DND-41 (cell line): ENCODE measurements around the gene OPCML.

Experiments used
- ATAC-seq: fragments of 200-7000 bp; cut with Tn5 transposase; 3 replicates; pipeline ENCODE4 v1.9.1; 2021; ENCODE audit warnings: low read depth; ENCODE audit not compliant: insufficient read depth
- DNase-seq: peaks from one replicate; pipeline ENCODE4 v3.0.0-alpha.2; 2020
- H2AFZ ChIP-seq: 2 replicates; pipeline ENCODE4 v1.6.0; 2012; ENCODE audit warnings: low read depth, low read length
- H3K27ac ChIP-seq: 2 replicates; pipeline ENCODE4 v1.5.1; 2012; ENCODE audit warnings: low read length, inconsistent platforms
- H3K27me3 ChIP-seq: fragments of 200-600 bp; sonication (generic); 2 replicates; pipeline ENCODE4 v1.6.0; 2012; ENCODE audit warnings: low read length, mild to moderate bottlenecking, inconsistent platforms; ENCODE audit not compliant: insufficient read depth, poor library complexity
- H3K36me3 ChIP-seq: 2 replicates; pipeline ENCODE4 v1.5.1; 2012; ENCODE audit warnings: low read length, inconsistent platforms; ENCODE audit not compliant: insufficient read depth
- H3K4me1 ChIP-seq: 2 replicates; pipeline ENCODE4 v1.5.1; 2012; ENCODE audit warnings: mild to moderate bottlenecking, low read length; ENCODE audit not compliant: insufficient read depth
- H3K4me2 ChIP-seq: 2 replicates; pipeline ENCODE4 v1.6.0; 2012; ENCODE audit warnings: mild to moderate bottlenecking, moderate library complexity, low read length, inconsistent platforms; ENCODE audit not compliant: insufficient read depth
- H3K4me3 ChIP-seq, 2 experiments: fragments of 200-600 bp in 1 of 2; shearing (Covaris generic) in 1 of 2; 2 replicates each; pipeline ENCODE4 v1.5.1; 2012 to 2016; ENCODE audit warnings: inconsistent platforms in 2 of 2, low read length in 2 of 2, mild to moderate bottlenecking in 2 of 2, low read depth in 1 of 2, moderate library complexity in 1 of 2
- H3K79me2 ChIP-seq: 2 replicates; pipeline ENCODE4 v1.6.0; 2012; ENCODE audit warnings: low read length, inconsistent platforms; ENCODE audit not compliant: insufficient read depth
- H3K9ac ChIP-seq: 2 replicates; pipeline ENCODE4 v1.6.0; 2012; ENCODE audit warnings: low read depth, mild to moderate bottlenecking, inconsistent platforms, low read length, moderate library complexity
- H3K9me3 ChIP-seq: 2 replicates; pipeline ENCODE4 v1.5.1; 2012; ENCODE audit warnings: low read length, moderate library complexity, mild to moderate bottlenecking, inconsistent platforms; ENCODE audit not compliant: insufficient read depth, severe bottlenecking
- H4K20me1 ChIP-seq: 2 replicates; pipeline ENCODE4 v1.6.0; 2012; ENCODE audit warnings: low read length; ENCODE audit not compliant: insufficient read depth
- EZH2 ChIP-seq: IDR thresholded peaks from 3 replicates; pipeline ENCODE4 v1.6.1; 2012; ENCODE audit warnings: borderline replicate concordance, low read depth, mild to moderate bottlenecking, moderate library complexity, low read length, inconsistent platforms; ENCODE audit not compliant: severe bottlenecking
- TF ChIP-seq, protein P1 (sequence below): IDR thresholded peaks from 2 replicates; pipeline ENCODE4 v1.5.1; 2012; ENCODE audit warnings: borderline replicate concordance, low read length, moderate library complexity, mild to moderate bottlenecking; ENCODE audit not compliant: poor library complexity, severe bottlenecking; ENCODE audit errors: extremely low read depth

Gene OPCML

DNA sequence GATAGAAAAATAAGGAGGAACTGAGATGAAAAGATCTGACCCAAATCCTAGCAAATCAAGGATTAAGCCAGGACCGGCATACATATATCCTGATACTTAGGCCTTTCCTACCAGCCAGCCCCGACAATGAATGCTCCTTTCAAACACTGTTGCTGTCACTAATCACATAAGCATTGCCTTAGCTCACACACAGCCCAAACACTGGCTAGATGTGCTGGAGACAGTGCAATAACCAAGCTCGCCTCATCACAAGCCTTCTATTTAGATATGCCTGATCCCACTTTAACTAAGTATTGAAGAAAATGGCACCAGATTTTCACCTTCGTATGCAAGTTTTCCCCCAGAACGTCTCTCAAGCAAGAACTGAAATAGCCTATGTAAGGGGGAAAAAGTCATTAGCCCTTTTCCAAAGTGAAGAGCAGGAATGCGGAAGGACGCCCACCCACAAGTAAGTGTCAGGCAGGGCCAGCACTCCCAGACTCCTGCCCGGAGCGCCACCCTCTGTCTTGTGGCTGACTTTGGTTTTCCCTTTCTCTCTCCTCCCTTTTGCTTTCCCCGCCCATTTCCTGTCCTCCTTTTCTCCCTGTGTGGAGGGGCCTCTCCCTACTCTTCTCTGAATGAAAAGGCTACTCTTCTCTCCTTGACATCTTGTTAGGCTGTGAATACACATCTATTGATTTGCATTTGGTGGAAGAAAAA is 8.9 kb upstream of the OPCML start:
- Histone ChIP-seq H3K9me3 (no peaks in the 10 kb centered on the region), H3K27me3 (peaks cover 14% of the 10 kb centered on the region), H3K4me2 (no peak overlapping the region), H3K9ac (no peak overlapping the region), H3K27ac (no peak overlapping the region), H3K4me1 (no peaks in the 10 kb centered on the region), H2AFZ (no peak overlapping the region), H4K20me1 (no peaks in the 10 kb centered on the region), H3K4me3 (no peak overlapping the region), H3K36me3 (no peaks in the 10 kb centered on the region), H3K79me2 (no peaks in the 10 kb centered on the region)
- no peak for ATAC-seq
- TF ChIP-seq EZH2: no peak
- TF ChIP-seq, protein P1, sequence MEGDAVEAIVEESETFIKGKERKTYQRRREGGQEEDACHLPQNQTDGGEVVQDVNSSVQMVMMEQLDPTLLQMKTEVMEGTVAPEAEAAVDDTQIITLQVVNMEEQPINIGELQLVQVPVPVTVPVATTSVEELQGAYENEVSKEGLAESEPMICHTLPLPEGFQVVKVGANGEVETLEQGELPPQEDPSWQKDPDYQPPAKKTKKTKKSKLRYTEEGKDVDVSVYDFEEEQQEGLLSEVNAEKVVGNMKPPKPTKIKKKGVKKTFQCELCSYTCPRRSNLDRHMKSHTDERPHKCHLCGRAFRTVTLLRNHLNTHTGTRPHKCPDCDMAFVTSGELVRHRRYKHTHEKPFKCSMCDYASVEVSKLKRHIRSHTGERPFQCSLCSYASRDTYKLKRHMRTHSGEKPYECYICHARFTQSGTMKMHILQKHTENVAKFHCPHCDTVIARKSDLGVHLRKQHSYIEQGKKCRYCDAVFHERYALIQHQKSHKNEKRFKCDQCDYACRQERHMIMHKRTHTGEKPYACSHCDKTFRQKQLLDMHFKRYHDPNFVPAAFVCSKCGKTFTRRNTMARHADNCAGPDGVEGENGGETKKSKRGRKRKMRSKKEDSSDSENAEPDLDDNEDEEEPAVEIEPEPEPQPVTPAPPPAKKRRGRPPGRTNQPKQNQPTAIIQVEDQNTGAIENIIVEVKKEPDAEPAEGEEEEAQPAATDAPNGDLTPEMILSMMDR: no peak
- DNase-seq: no peak

DNA sequence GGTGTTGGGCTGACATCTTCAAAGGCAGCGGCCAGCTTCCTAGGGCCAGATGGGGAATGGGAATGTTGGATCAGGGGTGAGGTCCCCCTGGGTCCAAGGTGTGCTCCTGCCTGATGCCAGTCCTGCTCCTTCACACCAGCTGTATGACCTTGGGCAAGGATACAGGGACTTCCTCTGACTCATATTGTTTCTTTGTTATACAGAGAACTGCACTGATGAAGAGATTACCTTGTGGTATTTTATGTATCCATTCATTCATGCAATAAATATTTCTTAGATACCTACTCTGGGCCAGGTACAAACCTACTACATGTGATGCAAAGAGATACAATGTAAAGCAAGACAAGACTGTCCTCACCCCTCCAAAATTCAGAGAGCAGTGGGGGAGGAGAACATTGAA is 3.9 kb upstream of the OPCML start:
- Histone ChIP-seq H3K9me3 (no peaks in the 10 kb centered on the region), H3K4me2 (no peak overlapping the region), H3K79me2 (no peaks in the 10 kb centered on the region), H3K27ac (no peak overlapping the region), H3K4me3 (no peak overlapping the region), H3K9ac (no peak overlapping the region), H3K36me3 (no peaks in the 10 kb centered on the region), H3K27me3 (peaks cover 36% of the 10 kb centered on the region), H2AFZ (no peak overlapping the region), H4K20me1 (no peaks in the 10 kb centered on the region), H3K4me1 (no peaks in the 10 kb centered on the region)
- ATAC-seq (no peak), DNase-seq (no peak)
- TF ChIP-seq EZH2: no peak
- TF ChIP-seq, protein P1: no peak

DNA sequence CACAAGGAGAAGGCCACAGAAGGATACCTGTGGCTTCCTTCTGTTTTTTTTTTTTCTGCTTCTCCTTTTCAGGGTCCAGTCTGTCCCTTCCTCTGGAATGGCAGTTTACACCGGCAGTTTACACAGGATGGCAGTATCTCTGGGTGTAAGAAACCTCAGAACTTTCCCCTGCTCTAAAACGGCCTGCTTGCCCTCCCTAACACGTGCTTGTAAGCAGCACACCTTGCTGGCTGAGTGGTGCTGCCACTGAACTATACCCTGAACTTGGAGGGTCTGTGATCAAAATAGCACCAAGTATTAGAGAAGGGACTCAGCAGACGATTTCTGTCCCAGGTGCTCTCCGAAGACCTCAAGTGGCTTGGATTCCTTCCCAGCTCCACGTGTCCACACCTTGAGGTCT is 904 bp upstream of the OPCML start:
- Histone ChIP-seq H3K4me2 (no peak overlapping the region), H4K20me1 (no peaks in the 10 kb centered on the region; the same call in 1 of the 2 replicates), H3K9ac (no peak overlapping the region), H2AFZ (no peak overlapping the region), H3K9me3 (no peaks in the 10 kb centered on the region), H3K27ac (no peak overlapping the region), H3K79me2 (no peaks in the 10 kb centered on the region), H3K27me3 (peaks cover 46% of the 10 kb centered on the region), H3K4me3 (no peak overlapping the region), H3K4me1 (no peaks in the 10 kb centered on the region), H3K36me3 (no peaks in the 10 kb centered on the region)
- ATAC-seq (no peak), DNase-seq (no peak)
- TF ChIP-seq, protein P1: no peak
- no peak for TF ChIP-seq EZH2
